GM12878 (cell line): ENCODE results near the gene PALLD.

Source experiments
- CTCF ChIP-seq, 3 experiments: IDR thresholded peaks in 2 of 3; conservative IDR thresholded peaks in 1 of 3; 2 replicates each; pipeline ENCODE4 v1.5.1; 2011; ENCODE audit warnings: low read depth in 3 of 3, low read length in 3 of 3, mild to moderate bottlenecking in 3 of 3, control low read depth in 2 of 3, moderate library complexity in 2 of 3, inconsistent platforms in 1 of 3, mixed read lengths in 1 of 3; ENCODE audit not compliant: control insufficient read depth in 2 of 3, insufficient read depth in 1 of 3; ENCODE audit errors: extremely low read depth in 1 of 3
- MXI1 ChIP-seq: fragments of 150-350 bp; IDR thresholded peaks from 2 replicates; pipeline ENCODE4 v1.6.1; 2011; ENCODE audit warnings: low read depth, mild to moderate bottlenecking, inconsistent platforms, low read length, improper control_type of control experiment
- NFXL1 ChIP-seq: fragments of 450-650 bp; IDR thresholded peaks from 2 replicates; pipeline ENCODE4 v1.6.1; 2017; ENCODE audit warnings: antibody characterized with exemption, mild to moderate bottlenecking, borderline replicate concordance
- NR2C2 ChIP-seq: IDR thresholded peaks from 2 replicates; pipeline ENCODE4 v1.6.1; 2011; ENCODE audit warnings: borderline replicate concordance, low read depth; ENCODE audit not compliant: control insufficient read depth, insufficient read length
- PBX3 ChIP-seq: IDR thresholded peaks from 2 replicates; pipeline ENCODE4 v1.6.1; 2011; ENCODE audit warnings: mild to moderate bottlenecking, low read depth, low read length, moderate library complexity; ENCODE audit not compliant: insufficient replicate concordance
- REST ChIP-seq: IDR thresholded peaks from 2 replicates; pipeline ENCODE4 v1.6.1; 2012; ENCODE audit warnings: mild to moderate bottlenecking, low read depth, low read length
- SMC3 ChIP-seq: IDR thresholded peaks from 2 replicates; pipeline ENCODE4 v1.6.1; 2011; ENCODE audit warnings: low read length, improper control_type of control experiment, borderline replicate concordance

DNA sequence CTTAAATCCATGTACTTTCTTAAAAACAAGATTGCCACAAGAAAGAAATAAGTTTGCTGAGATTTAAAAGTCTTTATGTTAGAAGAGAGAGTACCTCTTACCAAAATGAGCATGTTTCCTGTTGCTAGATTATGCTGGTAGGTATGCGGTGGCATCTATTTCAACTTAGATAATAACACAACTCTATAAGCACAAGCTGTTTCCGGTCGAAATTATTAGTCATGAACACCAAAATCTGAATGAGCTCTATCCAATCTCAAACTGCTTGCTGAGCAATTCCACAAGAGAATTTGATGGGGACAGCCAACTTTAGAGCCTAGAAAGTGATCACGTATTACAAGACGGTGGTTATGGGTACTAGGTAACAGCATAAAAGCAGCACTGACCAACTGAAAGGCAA is 463.9 kb downstream of the PALLD start:
- TF ChIP-seq REST, result no peak
- TF ChIP-seq NR2C2, result no peak
- no peak for TF ChIP-seq PBX3
- no peak for TF ChIP-seq CTCF (IDR thresholded peaks at IDR 0.05 in 2 of 3, conservative IDR thresholded peaks at IDR 0.05 in 1 of 3; ENCODE audit: control insufficient read depth in 2 of 3, extremely low read depth in 1 of 3, insufficient read depth in 1 of 3, low read depth in 3 of 3, low read length in 3 of 3)
- TF ChIP-seq SMC3, result no peak
- no peak for TF ChIP-seq NFXL1
- TF ChIP-seq MXI1, result no peak
